ENCODE data around the gene ACOT8. TPM values are rescaled to one million over a fixed set of nuclear protein-coding genes. Genes with fewer than 3 reads are reported as not detected.
A peak's percentile ranks its signal among the peaks of the same experiment; 100 is the strongest.

The ACOT8 gene
- total and polyA plus RNA-seq, 9 of the 15 experiments (the other 6 are each of a cell fraction or from before 2014, with no cell fraction given): 8.2 to 46.7 (median 20.7) TPM

DNA sequence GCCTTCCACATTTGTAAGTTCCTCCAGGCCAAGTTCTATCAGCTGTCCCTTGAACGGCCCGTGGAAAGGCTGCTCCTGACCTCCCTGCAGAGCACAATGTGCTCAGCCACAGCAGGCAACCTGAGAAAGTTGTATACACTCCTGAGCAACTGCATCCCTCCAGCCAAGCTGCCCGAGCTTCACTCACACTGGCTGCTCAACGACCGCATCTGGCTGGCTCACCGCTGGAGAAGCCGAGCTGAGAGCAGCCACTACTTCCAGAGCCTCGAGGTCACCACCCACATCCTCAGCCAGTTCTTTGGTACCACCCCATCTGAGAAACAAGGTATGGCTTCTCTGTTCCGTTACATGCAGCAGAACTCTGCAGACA is 25.9 kb upstream of the ACOT8 start:
- TF ChIP-seq NELFE (IDR thresholded peaks at IDR 0.05; ENCODE audit: insufficient read depth, insufficient read length) (no peak), RBFOX2 (IDR thresholded peaks at IDR 0.05; ENCODE audit: low read depth, low read length) (0 out of 2 replicates have a peak, but pooled peaks have one; percentile 9)
- 86% methylated on average over 9 of the region's 9 CpGs for WGBS (ENCODE audit: insufficient coverage, low coverage, missing lambda C conversion rate)
- POLR2A ChIA-PET: interaction anchor here (0.7 to 2.4 kb wide), 6 partner anchors 10 to 1144 kb away, joined by 3 to 9 read pairs (median 4); partner anchors contain the start of genes CTSA and NEURL2

DNA sequence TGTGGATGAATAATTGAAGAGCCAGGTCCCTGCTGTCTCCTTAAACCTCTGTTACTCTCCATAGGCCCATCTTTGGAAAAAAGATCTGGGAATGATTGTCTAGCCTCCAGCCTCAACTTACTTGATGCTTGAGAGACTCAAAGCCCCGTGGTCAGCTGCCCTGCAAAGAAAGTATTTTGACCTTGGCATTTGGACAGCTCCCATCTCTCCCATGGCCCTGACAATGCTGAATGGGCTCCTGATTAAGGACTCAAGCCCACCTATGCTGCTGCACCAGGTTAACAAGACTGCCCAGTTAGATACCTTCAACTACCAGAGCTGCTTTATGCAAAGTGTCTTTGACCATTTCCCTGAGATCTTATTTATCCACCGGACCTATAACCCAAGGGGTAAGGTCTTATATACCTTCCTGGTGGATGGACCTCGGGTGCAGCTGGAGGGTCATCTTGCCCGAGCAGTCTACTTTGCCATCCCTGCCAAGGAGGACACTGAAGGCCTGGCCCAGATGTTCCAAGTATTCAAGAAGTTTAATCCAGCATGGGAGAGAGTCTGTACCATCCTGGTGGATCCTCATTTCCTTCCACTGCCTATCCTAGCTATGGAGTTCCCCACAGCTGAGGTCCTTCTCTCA is 25.4 kb upstream of the ACOT8 start:
- Histone ChIP-seq H3K79me2 (ENCODE audit: control insufficient read depth, insufficient read depth, low read length) (peaks cover 32% of the 10 kb centered on the region), H3K4me1 (replicated peaks in 1 of 2; ENCODE audit: control insufficient read depth in 2 of 2, insufficient read depth in 2 of 2, low read length in 2 of 2) (peaks cover 30 to 37% of the 10 kb centered on the region in 2 experiments), H3K9me1 (ENCODE audit: control insufficient read depth, insufficient read depth, low read length) (peaks cover 4% of the 10 kb centered on the region), H4K20me1 (replicated peaks; ENCODE audit: control insufficient read depth, insufficient read depth, low read length) (no peaks in the 10 kb centered on the region), H2AFZ (ENCODE audit: low read depth, low read length) (no peak overlapping the region), H3K27ac (ENCODE audit: extremely low read depth, low read depth, low read length) (no peak overlapping the region; the same call in 2 of the 3 replicates), H3K9ac (ENCODE audit: insufficient read depth in 1 of 2, low read depth in 2 of 2, low read length in 2 of 2) (no peak overlapping the region), H3K27me3 (ENCODE audit: control insufficient read depth in 2 of 2, insufficient read depth in 2 of 2, low read length in 2 of 2) (no peaks in the 10 kb centered on the region), H3K9me3 (replicated peaks; ENCODE audit: control insufficient read depth, insufficient read depth, low read depth, low read length) (no peaks in the 10 kb centered on the region), H3K4me2 (ENCODE audit: insufficient read depth, low read length) (no peak overlapping the region), H3K4me3 (no peak overlapping the region), H3K36me3 (ENCODE audit: control insufficient read depth, insufficient read depth, low read length) (peaks cover 36% of the 10 kb centered on the region; the same call in 2 of the 3 replicates)
- BruUV-seq (replicated peaks): no TSS peak
- TF ChIP-seq KDM4B (IDR thresholded peaks at IDR 0.05; ENCODE audit: borderline replicate concordance in 2 of 2, low read depth in 1 of 2) (no peak), LEF1 (IDR thresholded peaks at IDR 0.05) (no peak), RBFOX2 (IDR thresholded peaks at IDR 0.05; ENCODE audit: low read depth, low read length) (no peak; the same call in 1 of the 2 replicates), EZH2 (IDR thresholded peaks at IDR 0.05; ENCODE audit: borderline replicate concordance, low read depth, low read length) (no peak), KHSRP (IDR thresholded peaks at IDR 0.05) (no peak), ZNF589 (CRISPR knock-in tag; IDR thresholded peaks at IDR 0.05; ENCODE audit: low read depth) (no peak), FOXJ2 (tag; IDR thresholded peaks at IDR 0.05) (no peak)
- TF ChIP-seq, protein P1, sequence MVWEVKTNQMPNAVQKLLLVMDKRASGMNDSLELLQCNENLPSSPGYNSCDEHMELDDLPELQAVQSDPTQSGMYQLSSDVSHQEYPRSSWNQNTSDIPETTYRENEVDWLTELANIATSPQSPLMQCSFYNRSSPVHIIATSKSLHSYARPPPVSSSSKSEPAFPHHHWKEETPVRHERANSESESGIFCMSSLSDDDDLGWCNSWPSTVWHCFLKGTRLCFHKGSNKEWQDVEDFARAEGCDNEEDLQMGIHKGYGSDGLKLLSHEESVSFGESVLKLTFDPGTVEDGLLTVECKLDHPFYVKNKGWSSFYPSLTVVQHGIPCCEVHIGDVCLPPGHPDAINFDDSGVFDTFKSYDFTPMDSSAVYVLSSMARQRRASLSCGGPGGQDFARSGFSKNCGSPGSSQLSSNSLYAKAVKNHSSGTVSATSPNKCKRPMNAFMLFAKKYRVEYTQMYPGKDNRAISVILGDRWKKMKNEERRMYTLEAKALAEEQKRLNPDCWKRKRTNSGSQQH (CRISPR knock-in tag; IDR thresholded peaks at IDR 0.05): no peak
- ATAC-seq: no peak
- intact Hi-C loops (cut with micrococcal nuclease) (loop anchor here (10.0 kb wide), 1 partner anchor 48 kb away; the partner anchor contains the start of gene SNX21), in situ Hi-C loops (cut with MboI) (no loop called here)
- WGBS (ENCODE audit: insufficient coverage, low coverage, missing lambda C conversion rate): 88% methylated on average over 4 of the region's 4 CpGs
- ChIA-PET CTCF (ENCODE audit: low intra/inter-chr PET ratio) (no interaction called here), POLR2A (interaction anchor here (0.7 to 2.4 kb wide), 7 partner anchors 7 to 1144 kb away, joined by 3 to 11 read pairs (median 6); partner anchors contain the start of genes CTSA and NEURL2)
- DNase-seq (ENCODE audit: extremely low read depth in 1 of 4, low spot score in 3 of 4): no peak
- no peak for FAIRE-seq

More for the DNA sequence above, 25.9 kb upstream of the ACOT8 start:
- no peak overlapping the region for H3K4me3 ChIP-seq
- peaks cover 28 to 32% of the 10 kb centered on the region in 2 experiments for H3K4me1 ChIP-seq (replicated peaks in 1 of 2; ENCODE audit: control insufficient read depth in 2 of 2, insufficient read depth in 2 of 2, low read length in 2 of 2)
- no peaks in the 10 kb centered on the region for H3K27me3 ChIP-seq (ENCODE audit: control insufficient read depth in 2 of 2, insufficient read depth in 2 of 2, low read length in 2 of 2)
- peaks cover 4% of the 10 kb centered on the region for H3K9me1 ChIP-seq (ENCODE audit: control insufficient read depth, insufficient read depth, low read length)
- no peak overlapping the region for H2AFZ ChIP-seq (ENCODE audit: low read depth, low read length)
- peaks cover 32% of the 10 kb centered on the region for H3K79me2 ChIP-seq (ENCODE audit: control insufficient read depth, insufficient read depth, low read length)
- H3K36me3 ChIP-seq (ENCODE audit: control insufficient read depth, insufficient read depth, low read length): peaks cover 36% of the 10 kb centered on the region; the same call in 2 of the 3 replicates
- BruUV-seq (replicated peaks): no TSS peak
- no peak for ATAC-seq
- no peak overlapping the region for H3K27ac ChIP-seq (ENCODE audit: extremely low read depth, low read depth, low read length)
- no peaks in the 10 kb centered on the region for H4K20me1 ChIP-seq (replicated peaks; ENCODE audit: control insufficient read depth, insufficient read depth, low read length)
- no peak overlapping the region for H3K4me2 ChIP-seq (ENCODE audit: insufficient read depth, low read length)
- no peak for FAIRE-seq
- peak overlapping the region in 1 of 2 experiments; percentile 61; a peak in 1 of 4 replicates for H3K9ac ChIP-seq (ENCODE audit: insufficient read depth in 1 of 2, low read depth in 2 of 2, low read length in 2 of 2)
- CTCF ChIA-PET (ENCODE audit: low intra/inter-chr PET ratio): no interaction called here
- H3K9me3 ChIP-seq (replicated peaks; ENCODE audit: control insufficient read depth, insufficient read depth, low read depth, low read length): no peaks in the 10 kb centered on the region
- DNase-seq (ENCODE audit: extremely low read depth in 1 of 4, low spot score in 3 of 4): no peak
- intact Hi-C loops (cut with micrococcal nuclease) (loop anchor here (10.0 kb wide), 1 partner anchor 48 kb away; the partner anchor contains the start of gene SNX21), in situ Hi-C loops (cut with MboI) (no loop called here)

Data from K562 (cell line).